OCI-M2 (cell line): ENCODE results near the gene GSTA3.
A peak's percentile ranks its signal among the peaks of the same experiment; 100 is the strongest.
"Not testable (repeated sequence)": the region's sequence is repeated elsewhere in the genome, so short reads cannot be mapped to it uniquely, and the experiment has no call there.

ENCODE experiments used
- DNase-seq: peaks from one replicate; lab custom pipeline; 2025; ENCODE audit not compliant: unreplicated experiment; lab: John Stamatoyannopoulos, UW

GSTA3 gene

DNA sequence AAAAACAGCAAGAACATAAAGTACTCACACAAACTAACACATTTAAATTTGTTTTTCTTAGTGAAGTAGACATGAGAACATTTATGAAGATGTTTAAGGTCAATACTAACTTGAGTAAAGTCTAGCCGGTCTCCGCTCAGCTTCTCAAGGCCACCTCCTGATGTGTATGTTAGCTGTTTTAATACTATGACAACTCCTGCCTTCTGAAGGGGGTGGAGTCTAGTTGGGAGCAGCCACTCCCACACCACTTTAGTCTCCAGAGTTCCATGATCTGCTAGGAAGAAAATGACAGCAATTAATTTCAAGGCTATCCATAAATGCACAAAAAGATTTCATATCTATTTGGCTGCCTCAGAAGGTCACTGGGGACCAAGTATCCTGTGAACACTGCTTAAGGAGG, at the start of gene GSTA3:
GSTA3 (minus strand) TSS at position 168 of the 400 bp plus-strand sequence. CDS start 3,864 bp downstream, outside the sequence.
- no peak for DNase-seq

DNA sequence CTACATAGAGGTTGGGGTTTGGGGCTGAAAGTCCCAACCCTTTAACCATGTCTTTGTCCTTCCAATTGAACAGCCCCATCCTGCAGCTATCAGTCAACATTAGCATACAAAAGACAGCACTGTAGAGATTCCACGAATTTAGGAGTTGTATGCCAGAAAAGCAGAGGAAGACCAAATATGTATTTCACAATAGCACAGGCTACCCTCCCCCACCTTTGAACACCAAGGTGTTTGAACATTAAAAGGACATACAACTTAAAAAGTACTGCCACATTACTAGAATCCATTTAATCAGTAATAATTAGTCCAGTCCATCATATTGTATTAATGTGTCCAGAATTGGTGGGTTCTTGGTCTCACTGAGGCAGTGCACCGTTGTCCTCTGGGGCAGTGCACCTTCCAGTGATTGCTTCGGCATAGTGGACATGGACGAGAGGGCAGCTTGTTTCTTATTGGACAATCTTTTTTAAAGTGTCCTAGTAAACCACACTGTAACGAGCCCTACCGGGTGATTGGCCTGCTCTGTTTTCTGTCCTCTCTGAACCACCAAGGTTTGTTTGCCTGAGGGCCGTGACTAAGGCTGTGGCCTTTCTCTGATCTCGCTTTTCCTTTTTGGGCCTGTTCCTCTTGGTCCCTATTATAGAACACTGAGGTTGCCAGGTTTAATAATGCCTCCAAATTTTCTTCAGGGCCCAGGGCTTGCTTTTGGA, 49.2 kb upstream of the GSTA3 start:
- DNase-seq, result no peak

DNA sequence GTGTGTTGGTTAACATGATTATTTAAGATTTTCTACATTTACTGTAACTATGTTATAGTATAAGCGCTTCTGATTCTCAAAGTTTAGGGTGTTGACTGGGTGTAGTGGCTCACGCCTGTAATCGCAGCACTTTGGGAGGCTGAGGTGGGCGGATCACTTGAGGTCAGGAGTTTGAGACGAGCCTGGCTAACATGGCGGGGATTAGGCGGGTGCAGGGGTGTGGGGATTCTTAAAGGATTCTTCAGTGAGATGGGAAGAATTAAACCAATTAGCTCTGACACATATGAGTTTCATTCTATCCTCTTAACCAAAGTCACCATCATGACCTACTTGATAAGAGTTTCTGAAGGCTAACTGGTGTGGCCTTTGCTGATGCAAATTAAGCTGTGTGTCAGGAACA, 46.4 kb upstream of the GSTA3 start:
- no peak for DNase-seq

DNA sequence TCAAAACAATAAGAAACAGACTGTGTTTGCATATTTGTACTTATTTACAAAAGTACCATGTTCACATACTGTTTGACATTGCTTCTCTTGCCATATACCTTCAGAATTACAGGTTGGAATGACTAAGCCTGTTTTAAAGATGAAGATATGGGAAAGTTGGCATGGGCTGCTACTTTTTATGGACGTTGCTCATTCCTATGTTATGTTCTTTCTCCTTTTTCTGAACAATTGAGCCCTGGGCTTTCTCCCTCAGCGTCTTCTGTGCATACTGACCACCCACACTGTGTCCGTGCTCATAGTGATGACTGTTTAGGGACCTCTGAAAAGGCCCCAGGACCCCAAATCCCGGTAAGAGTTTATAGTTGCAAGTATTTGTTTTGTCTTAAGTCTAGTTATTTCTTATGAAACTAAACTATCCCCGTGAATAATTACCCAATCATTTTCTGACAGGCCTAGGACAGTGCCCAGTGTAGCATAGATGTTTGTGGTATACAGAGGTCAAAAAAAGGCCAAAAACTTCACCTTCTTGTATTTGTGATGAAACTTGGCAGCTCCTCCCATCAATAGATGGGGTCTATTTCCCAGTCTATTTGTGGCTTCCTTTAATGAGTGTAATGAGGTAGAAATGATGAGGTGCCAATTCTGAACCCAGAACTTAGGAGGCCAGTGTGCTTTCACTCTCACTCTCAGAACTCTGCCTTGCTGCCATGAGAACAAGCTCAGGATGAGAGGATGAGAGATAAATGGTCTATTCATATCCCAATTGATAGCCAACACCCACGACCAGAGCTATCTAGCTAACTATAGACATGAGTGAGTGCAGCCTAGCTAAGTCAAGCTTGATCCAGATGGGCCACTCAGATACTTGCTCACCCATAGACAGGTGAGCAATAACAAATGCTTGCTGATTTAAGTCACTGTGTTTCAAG, 44.7 kb upstream of the GSTA3 start:
- no peak for DNase-seq

DNA sequence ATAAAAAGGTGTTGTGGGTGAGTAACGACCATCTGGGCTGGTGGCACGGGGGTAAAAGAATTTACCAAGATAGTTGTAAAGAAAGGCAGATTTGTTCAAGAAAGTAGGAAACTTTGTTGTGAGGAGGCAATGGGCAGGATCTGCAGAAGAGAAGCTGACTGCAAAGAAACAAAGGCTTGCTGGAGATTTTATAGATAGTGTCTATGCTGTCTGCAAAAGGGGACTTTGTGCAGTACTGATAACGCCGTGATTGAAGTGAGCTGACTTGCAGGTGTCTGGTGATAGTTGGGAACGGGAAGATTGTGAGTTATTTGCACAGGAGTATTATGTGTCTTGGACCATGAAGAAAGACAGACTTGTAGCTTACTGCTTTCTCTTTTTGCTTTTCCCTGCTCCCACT, 36.8 kb upstream of the GSTA3 start:
- DNase-seq, result no peak

DNA sequence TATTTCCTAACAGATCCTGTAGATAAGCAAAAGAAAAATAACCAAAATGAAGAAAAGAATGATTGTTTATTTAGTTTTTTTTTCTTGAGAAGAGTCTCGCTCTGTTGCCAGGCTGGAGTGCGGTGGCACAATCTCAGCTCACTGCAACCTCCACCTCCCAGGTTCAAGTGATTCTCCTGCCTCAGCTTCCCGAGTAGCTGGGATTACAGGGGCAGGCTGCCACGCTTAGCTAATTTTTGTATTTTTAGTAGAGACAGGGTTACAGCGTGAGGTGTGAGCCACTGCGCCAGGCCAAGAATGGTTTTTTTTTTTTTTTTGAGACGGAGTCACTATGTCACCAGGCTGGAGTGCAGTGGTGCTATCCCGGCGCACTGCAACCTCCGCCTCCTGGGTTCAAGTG, 33.3 kb upstream of the GSTA3 start:
- DNase-seq, result not testable (repeated sequence)

DNA sequence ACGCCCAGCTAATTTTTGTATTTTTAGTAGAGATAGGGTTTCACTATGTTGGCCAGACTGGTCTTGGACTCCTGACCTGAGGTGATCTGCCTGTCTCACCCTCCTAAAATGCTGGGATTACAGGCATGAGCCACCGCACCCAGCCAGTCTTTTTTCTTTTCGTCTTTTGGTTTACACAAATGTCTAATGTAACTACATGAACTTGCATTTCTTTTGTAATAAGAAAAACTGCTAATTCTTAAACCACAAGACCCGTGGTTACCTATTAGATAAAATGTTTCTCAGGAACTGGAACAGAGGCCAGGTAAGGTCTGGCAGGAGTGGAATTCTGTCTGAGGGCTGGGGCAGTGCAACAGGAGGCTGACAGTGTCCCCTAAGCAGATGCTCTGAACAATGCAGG, 32.7 kb upstream of the GSTA3 start:
- DNase-seq, result no peak

DNA sequence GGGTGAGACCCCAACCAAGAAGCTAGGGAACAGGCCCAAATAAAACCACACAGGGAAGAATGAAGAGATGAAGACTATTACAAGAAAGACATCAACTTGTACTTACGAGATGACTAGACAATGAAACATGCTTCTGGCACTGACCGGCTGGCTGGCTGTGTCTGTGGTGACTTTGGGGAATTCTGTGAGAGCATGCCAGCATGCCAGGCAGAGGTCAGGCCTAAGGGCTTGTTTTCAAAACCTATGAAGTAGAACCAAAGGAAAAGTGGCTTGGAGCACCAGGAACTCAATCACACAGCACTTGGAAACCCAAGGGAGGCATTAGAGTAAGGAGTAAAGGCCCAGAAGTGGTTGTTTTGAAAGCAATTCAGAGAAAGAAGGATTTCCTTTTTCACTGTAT, 28.4 kb upstream of the GSTA3 start:
- no peak for DNase-seq

DNA sequence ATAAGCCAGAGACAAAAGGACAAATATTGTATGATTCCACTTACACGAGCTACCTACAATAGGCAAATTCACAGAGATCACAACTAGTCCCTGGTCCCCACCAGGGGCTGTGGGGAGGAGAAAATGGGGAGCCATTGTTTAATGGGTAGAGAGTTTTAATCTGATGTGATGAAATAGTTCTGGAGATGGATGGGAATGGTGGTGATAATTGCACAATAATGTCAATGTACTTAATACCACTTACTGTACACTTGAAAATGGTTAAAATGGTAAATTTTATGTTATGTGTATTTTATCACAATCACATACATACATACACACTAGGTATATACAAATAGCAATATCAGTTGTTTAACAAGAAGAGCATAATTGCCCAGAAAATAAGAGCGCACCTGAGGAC, 24.3 kb upstream of the GSTA3 start:
- no peak for DNase-seq

DNA sequence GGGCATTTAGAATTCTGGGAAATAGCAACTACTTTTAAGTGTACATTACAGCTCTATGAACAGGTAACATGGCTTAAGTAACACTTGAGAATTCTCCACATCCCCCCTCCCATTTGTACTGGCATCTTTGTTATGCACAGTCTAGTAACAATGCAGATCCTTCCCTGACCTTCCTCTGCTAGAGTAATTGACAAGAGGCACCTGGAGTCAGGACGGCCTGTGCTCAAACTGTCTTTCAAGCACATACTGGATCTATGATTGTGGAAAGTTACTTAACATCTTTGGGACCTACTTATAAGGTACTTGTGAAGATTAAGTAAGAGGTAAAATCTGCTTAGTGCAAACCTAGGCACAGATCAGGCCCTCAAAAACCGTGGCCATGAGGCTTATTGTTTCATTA, 21.9 kb upstream of the GSTA3 start:
- DNase-seq, result no peak

DNA sequence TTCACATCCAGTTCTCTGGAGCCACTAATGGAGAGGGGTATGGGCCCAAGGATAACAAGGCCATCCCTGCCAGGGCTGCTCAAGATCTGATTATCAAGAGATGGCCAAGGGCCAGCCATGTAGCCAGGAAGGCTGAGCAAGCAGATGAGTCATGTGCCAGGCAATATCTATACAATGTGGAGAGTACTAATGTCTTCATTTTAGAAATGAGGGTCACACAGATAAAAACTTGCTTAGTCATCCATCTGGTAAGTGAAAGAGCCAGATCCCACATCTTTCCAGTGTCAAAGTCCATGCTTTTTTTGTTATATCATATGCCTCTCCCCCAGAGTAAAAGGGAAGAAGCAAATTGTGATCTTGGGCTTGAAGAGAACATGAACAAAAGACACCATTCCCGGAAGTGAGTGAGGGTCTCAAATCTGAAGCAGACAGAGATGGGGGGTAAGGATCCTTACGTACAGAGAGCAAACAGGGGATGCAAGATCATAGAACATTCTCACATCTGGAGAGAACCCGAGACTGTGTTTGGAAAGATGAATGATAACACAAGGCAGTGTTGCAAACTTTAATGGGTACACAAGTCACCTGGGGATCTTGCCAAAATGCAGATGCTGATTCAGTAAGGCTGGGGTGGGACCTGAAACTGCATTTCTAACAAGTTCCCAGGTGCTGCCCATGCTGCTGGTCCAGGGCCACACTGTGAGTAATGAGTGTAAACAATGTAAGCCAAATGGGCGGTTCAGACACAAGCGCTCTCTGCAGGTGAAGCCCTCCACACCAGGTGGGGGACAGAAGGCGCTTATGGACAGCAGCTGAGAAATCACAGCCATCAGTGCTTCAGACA, 20.0 kb upstream of the GSTA3 start:
- peak; percentile 73 for DNase-seq

DNA sequence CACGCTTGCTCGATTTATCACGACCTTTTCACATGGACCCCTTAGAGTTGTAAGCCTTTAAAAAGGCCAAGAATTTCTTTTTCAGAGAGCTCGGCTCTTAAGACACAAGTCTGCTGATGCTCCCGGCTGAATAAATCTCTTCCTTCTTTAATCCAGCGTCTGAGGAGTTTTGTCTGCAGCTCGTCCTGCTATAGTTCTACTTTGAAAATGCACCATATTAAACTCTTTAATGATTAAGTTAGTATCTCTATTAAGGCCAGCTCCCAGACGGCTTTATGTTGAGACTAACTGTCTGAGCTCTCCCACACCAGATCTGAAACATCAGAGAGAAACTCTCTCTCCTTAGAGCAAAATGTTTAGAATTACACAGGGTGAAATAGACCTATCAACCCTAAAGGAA, 18.0 kb upstream of the GSTA3 start:
- DNase-seq, result no peak

DNA sequence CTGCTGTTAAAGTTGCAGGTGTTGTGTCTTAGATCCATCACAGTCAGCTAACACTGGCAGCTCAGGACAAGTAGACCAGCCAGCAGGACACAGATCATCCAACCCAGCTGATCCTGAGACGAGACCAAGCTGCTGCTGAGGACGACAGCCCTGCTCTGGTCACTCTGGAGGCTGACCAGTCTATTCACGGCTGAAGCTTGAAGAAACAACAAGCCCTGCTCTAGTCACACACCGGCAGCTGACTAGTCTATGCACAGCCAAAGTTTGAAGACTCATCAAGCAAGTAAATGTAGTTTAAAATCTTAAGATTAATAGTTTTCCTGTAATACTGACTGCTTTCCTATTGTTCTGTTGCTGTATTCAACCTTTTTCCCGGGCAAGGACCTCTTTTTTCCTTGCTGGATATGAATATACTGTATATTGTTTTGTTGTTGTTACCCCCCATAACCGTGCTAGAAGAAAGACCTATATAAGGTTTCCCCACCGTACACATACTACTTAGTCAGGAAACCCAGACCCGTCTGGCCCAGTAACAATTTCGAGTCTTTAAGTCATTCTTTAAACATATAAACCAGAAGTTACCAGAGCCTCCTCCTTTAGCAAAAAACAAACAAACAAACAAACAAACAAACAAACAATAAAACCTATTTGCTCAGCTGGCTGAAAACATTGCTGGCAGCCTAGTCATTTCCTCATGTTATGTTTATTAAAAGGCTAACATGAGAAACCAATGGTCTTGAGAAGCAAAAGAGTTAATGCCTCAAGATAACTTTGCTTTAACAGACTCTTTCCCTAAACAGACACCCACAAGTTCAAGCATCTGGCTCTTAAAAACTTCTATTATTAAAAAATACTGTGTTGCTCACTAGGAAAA, 16.7 kb upstream of the GSTA3 start:
- no peak for DNase-seq

DNA sequence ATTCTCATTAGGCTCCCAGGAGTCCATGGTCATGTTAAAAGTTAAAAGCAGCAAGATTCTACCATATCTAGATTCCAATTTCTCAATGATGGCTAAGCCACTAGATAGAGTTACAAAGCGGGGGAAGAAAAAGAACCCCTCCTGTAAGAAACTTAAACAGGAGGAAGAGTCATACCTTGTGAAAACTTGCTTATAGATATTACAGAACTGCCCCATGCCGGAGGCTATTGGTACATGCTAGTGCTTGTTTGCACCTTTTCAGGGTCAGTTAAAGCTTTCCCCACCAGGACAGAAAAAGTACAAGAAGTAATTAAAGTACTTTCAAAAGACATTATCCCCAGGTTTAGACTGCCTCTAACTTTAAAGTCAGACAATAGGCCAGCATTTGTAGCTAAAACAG, 15.5 kb upstream of the GSTA3 start:
- DNase-seq, result no peak

DNA sequence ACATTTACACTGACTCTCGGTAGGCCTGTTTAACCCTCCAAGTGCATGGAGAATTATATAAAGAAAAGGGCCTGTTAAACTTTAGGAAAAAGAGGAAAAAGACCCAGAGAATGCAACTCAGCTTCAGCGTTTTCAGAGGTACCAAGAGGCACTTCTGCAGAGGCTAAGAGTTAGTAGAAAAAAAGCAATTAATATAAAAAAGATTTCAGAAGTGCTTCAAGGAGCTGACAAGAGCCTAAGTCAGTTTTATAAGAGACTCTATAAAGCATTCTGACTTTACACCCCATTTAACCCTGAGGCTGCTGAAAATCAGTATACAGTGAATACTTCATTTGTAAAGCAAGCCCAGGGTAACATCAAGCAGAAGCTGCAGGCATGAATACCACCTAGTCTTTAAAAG, 14.2 kb upstream of the GSTA3 start:
- not testable (repeated sequence) for DNase-seq

DNA sequence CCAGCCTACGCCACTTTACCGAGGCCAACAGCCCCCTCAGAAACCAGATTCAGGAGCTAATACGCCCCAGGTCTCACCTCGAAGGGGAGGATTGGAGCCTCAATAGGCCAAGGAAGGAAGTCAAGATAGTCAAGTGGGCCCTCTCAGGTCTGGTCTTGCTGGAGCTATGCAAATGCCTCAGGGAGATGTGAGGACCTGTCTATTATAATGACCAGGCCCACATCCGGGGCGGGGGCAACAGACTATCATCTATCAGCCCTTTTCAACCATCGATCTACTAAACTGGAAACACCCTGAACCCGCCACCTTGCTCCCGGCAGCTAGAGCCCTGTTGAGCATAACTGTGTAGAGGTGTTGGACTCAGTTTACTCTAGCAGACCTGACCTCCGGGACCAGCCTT, 12.7 kb upstream of the GSTA3 start:
- DNase-seq, result no peak

DNA sequence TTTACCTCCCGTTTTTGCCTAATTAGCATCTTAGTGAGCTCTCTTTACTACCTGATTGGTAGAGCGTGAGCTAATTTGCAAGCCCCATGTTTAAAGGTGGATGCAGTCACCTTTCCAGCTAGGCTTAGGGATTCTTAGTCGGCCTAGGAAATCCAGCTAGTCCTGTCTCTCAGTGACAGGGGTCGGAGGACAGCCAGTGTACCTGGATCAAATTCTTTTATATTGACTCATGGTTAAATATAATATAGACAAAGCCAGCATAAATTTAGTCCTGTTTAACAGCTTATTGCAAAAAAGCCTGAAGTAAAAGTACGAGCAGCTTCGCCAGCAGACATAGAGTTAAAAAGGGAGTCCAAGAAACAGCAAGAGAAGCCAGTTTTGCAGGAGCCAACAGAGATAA, 12.2 kb upstream of the GSTA3 start:
- no peak for DNase-seq

DNA sequence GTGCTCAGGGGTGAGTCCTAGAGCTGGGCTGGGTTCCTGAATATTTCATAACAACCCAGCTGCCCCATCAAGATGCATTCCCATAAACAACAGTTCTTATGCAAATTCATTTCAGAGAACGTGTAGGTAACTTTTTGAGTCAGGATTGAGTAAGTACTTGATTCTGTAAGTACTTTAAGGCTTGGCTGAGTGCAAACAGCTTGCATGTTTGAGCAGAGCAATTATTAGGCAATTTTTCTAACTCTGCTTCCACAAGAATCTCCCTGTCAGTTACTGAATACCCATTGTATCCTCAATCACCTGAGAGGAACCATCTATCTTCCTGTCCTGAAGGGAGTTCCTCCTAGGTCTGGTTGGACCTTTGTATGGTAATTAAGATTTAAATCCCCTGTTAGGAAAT, 10.0 kb upstream of the GSTA3 start:
- not testable (repeated sequence) for DNase-seq

DNA sequence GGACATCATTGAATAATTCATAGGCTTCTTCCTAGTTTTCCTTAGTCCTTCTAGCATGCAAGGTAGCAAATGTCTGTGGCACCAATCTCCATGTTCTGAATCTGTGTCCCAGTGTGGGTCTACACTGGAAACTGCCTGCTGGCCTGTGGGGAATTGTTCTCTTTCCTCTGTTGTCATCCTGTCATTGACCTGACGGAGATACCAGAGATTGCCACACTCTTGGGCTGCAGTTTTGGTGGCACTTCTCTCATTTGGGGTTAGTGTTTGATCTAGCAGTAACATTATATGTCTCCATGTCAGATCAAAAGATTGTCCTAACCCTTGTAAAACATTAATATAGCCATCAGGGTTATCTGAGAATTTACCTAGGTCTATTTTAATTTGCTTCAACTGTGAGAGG, 9.3 kb upstream of the GSTA3 start:
- DNase-seq, result not testable (repeated sequence)

DNA sequence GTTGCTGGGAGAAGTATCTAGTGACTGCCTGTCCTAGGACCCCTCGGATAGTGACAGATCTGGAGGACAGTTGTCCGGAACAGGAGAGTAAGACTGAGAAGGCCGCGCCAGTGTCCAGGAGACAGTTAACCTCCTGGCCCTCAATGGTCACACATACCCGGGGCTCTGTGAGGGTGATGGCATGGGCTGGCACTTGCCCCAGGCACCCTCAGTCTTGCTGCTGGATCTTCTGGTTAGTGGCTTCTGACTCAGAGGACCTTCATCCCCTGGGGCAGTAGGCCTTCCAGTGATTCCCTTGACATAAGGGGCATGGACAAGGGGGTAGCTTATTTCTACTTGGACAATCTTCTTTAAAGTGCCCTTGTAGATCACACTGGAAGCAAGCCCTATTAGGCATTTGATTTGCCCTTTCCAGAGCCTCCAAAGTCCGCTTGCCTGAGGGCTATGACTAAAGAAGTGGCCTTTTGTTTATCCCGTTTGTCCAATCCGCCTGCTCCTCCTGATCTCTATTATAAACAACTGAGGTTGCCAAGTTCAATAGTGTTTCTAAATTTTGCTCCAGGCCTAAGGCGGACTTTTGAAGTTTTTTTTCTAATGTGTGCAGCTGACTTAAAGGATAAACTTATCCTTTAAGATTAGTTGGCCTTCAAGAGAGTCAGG, 8.7 kb upstream of the GSTA3 start:
- DNase-seq, result not testable (repeated sequence)
